ENCODE results near the gene FOXI1.

Gene FOXI1

DNA sequence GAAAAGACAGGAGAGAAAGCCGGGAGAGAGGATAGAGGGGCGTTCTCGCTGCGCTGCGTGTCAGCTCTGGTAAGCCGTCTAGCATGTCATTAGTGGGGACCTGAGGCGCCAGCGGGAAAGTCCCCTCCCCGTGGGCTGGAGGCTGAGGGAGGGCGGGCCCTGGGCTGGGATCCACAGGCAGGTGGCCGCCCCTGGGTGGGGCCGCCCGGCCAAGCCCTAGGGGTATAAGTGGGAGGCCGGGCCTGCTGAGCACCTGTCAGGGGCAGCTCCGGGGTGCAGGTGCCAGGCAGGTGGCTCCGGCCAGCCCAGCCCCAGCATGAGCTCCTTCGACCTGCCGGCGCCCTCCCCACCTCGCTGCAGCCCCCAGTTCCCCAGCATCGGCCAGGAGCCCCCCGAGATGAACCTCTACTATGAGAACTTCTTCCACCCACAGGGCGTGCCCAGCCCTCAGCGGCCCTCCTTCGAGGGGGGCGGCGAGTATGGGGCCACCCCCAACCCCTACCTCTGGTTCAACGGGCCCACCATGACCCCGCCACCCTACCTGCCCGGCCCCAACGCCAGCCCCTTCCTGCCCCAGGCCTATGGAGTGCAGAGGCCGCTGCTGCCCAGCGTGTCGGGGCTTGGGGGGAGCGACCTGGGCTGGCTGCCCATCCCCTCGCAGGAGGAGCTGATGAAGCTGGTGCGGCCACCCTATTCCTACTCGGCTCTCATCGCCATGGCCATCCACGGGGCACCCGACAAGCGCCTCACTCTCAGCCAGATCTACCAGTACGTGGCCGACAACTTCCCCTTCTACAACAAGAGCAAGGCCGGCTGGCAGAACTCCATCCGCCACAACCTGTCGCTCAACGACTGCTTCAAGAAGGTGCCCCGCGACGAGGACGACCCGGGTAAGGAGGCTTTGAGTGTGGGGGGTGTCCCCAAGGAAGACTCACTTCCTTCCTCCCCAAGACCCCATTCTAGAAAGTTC lies at the start of gene FOXI1:
Gene FOXI1, plus strand, starts transcription at position 256 of the 970 bp plus-strand sequence. Its CDS starts 61 bp downstream, at position 317.
- H3K4me3 ChIP-seq (ENCODE audit: low read depth, low read length): no peak within 1 kb of the TSS

DNA sequence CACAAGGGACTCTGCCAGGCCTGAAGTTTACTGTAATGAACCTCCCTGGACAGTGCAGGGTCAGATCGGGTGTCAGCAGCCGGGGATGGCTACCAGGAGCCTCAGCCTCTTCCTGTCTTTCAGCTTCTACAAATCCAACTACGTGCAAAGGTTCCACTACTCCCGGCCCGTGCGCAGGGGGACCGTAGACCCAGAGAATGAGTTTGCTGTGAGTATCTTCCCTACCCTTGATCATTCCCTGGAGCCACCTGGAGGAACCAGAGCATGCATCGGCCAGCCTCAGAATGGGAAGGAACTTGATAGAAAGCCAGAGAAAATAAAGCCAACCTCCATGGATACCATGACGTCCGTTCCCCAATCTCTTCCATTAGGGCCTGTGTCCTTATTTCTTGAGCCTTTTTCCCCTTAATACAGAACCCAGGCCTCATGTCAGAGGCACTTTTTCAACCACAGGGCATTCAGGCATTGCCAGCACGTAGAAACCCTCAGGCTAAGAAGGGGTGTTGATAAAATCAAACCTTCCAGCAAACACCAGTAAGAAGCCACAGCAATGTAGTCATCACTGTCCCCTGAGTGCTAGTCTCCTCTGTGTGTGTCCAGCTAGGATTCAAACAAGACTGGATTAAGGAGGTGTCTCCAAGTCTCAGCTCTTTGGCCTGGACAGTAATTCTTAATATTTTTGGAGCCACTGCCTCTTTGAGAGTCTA lies 49.0 kb upstream of the FOXI1 start:
- H3K4me3 ChIP-seq (ENCODE audit: low read depth, low read length): no peak overlapping the region

DNA sequence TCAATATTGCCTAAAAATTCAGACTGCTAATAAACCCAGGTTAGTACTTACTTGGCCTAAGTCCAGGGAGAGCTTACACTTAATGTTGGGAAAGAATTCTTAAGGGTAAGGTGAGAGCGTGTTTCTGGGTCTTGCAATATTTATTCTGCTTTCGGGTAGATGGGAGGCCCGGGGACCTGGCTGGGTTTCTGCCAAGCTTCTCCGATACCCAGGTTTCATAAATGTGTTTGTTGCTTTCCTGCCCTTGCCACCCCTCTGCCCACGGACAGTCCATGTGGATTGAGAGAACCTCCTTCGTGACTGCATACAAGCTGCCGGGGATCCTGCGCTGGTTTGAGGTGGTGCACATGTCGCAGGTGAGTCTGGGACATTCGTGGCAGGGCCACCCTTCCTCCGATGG lies 48.4 kb upstream of the FOXI1 start:
- H3K4me3 ChIP-seq (ENCODE audit: low read depth, low read length): no peak overlapping the region

DNA sequence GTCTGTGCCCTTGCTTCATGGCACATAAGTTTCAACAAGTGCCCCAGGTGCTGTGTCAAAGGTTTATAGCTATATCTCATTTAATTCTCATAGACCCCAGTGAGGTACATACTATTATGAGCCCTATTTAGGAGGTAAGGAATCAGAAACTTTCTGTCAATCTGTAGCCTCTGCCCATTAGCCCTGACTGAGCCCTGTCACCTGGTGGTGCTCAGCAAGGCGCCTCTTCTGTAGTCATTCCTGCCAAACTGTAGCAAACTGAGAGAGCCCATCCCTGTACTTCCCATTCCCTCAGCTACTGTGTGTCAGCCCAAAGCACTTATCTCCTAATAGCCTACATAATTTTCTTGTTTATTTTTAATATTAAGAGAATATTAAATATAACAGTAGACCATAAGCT lies 46.5 kb upstream of the FOXI1 start:
- no peak overlapping the region for H3K4me3 ChIP-seq (ENCODE audit: low read depth, low read length)

DNA sequence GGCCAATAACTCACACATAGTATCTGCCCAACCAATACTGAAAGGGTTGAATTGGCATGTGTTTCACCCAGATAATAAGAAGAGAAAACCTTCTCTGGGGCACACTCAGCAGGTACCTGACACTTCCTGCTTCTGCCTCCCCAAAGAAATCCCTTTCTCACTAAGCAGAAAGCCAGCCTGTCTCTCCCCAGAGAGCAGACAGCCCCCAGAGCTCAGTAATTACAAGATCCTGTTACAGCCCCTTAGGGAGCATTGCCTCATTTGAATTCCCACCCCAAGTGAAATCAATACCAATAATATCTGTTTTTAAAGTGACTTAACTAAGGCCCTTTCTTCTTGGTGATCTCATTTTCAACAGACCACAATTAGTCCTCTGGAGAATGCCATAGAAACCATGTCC lies 38.5 kb upstream of the FOXI1 start:
- H3K4me3 ChIP-seq (ENCODE audit: low read depth, low read length): no peak overlapping the region

DNA sequence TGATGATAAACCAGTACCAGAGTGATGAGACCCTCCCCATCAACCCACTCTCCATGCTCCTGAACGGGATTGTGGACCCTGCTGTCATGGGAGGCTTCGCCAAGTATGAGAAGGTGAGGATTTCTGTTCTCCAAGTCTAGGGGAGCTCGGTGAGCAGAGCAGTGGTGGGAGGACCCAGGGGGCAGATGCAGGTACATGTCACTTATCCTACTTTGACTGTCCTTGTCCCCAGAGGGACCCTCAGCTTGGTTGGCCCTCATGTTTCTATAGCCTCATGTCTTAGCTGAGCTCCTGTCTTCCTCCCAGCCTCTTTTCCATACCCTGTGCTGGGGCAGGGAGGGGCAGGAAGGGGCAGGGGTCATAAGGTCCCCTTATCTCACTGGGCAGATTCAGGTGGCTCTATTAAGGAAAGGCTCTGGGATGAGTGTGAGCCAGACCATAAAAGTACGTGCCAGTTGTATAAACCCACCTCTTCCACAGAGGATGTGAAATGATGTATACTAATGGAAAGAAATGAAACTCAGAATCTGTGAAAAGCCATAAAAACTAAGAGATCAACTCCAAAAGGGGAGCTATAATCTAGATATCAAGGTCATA lies 38.0 kb upstream of the FOXI1 start:
- no peak overlapping the region for H3K4me3 ChIP-seq (ENCODE audit: low read depth, low read length)

DNA sequence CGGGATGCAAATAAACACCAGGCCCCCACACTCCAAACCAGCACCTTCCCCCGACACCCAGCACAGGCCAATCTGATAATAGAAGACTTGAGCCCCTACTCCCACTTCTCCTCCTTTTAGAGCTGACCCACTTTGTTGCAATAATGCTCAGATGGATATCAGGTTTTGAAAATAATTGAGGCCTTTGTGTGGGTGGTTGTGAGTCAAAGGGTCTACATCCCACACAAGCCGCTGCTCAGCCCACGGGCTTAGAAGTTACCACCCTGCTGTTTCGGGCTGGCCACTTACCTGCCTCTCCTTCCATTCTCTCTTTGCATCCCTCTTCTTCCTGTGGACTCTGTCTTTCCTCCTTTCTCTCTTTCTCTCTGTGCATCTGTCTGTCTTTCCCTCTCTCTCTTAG lies 36.2 kb upstream of the FOXI1 start:
- H3K4me3 ChIP-seq (ENCODE audit: low read depth, low read length): no peak overlapping the region

DNA sequence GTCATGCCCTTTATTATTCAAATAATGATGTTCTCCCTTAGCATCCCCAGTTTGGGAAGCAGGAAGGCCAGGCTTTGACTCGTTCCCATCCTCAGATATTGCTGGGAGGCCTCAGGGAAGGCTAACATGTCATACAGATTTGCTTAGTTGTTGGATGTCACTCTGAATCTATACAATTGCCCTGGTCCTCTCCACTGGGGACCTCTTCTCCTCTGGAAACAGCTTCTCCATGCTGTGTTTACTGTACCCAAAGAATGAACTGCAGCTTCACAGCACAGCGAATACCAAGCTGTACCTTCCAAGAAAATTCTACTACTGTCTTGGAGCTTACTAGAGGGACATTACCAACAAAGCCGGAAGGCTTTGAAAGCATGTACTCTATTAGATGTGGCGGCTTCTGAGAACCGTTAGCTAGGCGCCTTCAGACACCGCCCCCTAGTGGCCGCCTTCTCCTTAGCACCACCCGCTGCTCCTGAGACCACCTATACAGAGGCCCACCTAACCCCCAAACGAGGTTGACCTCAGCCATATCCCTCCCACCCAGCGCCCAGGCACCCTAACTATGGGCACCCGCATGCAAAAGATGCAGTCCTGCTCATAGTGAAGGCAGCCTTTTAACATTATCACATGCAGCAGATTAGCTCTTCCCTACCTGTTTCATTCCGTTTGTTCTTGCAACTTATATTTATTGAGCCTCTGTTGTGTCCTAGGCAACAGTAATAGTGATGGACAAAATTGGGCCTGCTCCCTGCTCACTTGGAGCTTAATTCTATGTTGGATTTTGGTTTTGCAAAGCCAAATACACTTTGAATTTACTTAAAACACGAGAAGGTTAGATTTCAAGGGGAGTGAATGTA lies 34.9 kb upstream of the FOXI1 start:
- H3K4me3 ChIP-seq (ENCODE audit: low read depth, low read length): no peak overlapping the region

DNA sequence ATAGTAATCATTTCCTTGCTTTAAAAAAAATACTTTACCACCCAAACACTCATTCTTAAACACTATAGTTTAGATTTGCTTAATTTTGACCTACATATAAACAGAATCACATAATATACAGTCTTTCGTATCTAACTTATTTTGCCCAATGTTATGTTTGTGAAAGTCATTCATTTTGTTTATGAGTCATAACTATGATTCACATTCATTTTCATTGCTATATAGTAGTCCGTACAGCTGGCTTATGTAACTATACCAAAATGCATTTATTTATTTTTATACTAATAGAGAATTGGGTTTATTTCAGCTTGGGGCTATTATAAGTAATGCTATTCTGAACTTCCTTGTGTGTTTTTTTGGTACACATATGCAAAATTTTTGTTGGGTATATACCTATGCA lies 33.9 kb upstream of the FOXI1 start:
- H3K4me3 ChIP-seq (ENCODE audit: low read depth, low read length): no peak overlapping the region

DNA sequence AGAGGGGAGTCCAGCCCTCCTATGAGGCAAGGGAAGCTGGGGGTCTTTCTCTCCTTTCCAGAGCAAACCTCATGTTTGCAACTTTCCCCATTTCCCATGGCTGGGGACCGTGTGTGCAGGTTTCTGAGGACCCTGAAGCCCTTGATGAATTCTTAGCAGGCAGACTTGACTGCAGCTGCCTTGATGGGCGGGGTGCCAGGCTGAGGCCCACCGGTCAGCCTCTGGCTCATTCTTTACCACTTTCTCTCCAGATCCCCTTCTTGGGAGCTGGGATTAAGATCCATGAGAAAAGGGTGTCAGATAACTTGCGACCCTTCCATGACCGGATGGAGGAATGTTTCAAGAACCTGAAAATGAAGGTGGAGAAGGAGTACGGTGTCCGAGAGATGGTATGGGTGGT lies 30.0 kb upstream of the FOXI1 start:
- H3K4me3 ChIP-seq (ENCODE audit: low read depth, low read length): no peak overlapping the region

DNA sequence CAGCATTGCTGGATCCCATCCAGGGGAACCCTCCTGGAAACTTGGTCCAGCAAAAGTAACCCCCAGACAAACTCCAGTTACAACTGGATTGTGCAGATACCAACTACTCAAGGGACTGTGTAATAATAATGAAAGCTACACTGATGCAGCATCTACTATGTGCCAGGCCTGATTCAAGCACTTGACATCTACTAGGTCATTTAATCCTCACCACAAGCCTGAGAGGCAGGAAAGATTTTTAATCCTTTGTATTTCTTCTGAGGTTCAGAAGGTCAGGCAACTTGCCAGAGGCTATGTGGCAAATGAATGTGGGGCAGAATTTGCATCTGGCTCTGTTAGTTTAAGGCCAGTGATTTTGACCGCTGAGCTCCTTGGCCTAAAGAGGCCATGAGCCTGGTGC lies 29.5 kb upstream of the FOXI1 start:
- no peak overlapping the region for H3K4me3 ChIP-seq (ENCODE audit: low read depth, low read length)

DNA sequence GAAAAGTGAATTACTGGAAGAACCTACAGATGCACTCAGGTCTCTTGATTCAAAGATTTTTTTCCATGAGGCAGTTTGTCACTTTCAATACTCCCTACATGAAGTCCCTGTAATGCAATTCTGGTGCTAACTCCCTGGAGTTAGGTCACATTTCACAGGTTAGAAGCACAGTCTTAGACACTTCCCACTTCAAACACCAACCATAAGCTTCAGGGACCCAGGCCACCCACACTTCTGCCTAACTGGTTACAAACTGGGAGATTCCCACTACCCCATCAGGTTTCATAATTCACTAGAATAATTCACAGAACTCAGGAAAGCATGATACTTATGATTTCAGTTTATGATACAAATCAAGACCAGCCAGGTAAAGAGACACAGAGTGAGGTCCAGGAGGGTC lies 29.0 kb upstream of the FOXI1 start:
- H3K4me3 ChIP-seq (ENCODE audit: low read depth, low read length): no peak overlapping the region

DNA sequence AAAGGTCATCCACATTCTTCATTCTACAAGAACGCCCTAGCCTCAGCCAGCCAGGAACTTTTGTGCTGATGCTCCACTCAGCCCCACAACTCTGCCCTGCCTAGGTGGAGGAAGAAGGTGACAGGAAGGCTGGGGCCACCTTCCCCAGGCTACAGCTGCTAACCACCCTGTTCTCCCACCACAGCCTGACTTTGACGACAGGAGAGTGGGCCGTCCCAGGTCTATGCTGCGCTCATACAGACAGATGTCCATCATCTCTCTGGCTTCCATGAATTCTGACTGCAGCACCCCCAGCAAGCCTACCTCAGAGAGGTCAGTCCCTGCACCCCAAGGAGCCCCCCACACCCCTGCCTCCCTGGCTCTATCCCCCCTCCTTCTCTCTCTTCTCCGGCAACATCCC lies 28.2 kb upstream of the FOXI1 start:
- no peak overlapping the region for H3K4me3 ChIP-seq (ENCODE audit: low read depth, low read length)

DNA sequence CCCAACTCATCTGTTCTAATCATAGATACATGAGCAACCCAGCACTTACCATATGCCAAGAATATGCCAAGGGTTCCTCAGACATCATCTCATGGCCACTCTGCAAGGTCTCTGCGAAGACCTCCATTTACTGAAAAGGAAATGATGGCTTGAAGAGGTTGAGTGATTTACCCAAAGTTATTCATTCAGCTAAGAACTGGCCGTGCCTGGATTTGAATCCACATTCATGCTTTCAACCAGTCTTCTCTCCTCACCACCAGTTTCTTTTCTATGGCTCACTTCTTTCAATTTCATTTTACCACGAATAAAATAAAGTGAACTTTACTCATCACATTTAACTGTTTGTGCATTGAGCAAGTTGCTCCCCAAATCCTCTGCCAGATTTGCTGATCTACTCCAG lies 27.2 kb upstream of the FOXI1 start:
- H3K4me3 ChIP-seq (ENCODE audit: low read depth, low read length): no peak overlapping the region

DNA sequence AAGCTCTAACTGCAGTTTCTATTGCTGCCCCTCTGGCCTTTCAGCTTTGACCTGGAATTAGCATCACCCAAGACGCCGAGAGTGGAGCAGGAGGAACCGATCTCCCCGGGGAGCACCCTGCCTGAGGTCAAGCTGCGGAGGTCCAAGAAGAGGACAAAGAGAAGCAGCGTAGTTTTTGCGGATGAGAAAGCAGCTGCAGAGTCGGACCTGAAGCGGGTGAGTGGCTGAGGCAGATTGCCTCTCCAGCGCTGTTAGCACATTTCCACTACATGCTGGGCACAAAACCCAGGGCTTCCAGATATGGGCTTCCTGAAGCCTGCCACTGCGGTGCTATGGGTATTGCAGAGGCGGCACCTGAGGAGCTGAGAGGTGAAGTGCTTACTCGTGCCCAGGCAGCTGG lies 26.8 kb upstream of the FOXI1 start:
- H3K4me3 ChIP-seq (ENCODE audit: low read depth, low read length): no peak overlapping the region

DNA sequence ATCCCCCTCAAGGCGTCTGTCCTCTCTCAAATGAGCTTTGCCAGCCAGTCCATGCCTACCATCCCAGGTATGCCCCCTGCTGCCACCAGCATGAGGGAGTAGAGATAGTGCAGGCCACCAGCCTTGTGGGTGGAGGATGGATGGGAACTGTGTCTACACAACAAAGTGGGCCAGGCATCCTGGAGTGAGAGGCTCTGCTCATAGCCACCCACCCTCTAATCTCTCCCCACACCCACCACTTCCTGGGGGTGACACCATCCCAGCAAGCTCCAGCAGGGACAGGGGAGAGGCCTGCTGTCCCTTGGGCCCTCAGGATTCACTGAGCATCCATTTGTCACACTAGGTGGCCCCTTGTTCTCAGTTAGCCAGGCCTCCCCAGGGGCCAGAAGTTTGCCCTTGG lies 25.5 kb upstream of the FOXI1 start:
- H3K4me3 ChIP-seq (ENCODE audit: low read depth, low read length): no peak overlapping the region

DNA sequence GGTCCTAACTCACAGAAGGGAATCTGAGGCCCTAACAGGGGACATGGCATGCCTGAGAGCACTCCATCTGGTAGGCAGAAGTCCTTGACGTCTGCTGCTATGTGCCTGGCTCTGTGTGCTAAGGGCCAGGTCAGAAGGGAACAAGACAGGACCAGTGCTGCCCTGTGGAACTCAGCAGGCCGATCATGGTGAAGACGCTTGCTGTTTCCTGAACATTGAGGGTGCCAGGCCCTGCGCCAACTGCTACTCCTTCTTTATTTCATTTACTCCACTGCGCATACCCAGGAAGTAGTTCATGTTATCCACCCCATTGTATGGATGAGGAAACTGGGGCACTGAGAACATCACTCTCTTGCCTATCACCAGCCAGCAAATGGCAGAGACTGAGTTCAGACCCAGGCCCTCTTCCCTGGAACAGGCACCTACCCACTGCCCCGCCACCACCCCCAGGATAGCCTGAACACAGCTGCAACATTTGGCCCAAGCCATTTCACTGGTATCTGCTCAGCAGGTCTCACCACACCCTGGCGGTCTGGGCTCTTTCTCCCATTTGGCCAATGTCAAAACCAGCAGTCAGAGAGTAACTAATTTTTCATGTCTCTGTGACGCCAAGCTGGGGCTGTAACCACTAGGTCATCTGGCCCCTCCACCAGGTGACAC lies 24.8 kb upstream of the FOXI1 start:
- H3K4me3 ChIP-seq (ENCODE audit: low read depth, low read length): no peak overlapping the region

DNA sequence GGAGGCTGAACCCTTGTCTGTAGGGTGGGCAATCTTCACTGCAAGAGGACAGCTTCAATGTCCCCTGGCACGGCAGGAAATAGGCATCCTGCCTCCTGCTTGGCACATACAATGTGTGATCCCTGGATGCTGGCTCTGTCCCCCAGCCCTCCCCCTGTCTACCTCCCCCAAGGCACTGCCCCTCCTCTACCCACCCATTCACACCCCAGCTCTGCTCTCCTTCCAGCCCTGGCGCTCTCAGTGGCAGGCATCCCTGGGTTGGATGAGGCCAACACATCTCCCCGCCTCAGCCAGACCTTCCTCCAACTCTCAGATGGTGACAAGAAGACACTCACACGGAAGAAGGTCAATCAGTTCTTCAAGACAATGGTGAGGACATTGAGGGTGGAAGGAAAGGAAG lies 24.1 kb upstream of the FOXI1 start:
- no peak overlapping the region for H3K4me3 ChIP-seq (ENCODE audit: low read depth, low read length)

DNA sequence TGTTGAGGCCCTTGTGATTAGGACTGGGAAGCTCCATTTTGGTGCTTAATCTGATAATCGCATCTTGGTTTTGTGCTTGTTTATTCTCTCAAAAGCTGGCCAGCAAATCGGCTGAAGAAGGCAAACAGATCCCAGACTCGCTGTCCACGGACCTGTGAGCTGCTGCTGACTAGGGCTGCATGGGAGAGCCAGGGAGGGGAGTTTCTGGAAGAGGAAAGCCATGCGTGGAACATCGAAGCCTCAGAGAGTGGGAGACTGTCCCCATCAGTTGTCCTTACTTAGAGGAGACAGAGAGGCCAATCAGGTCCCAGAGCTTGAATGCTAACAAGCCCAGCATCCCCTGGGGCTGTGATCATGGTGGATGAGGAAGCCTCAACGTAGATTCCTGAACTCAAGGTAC lies 23.0 kb upstream of the FOXI1 start:
- H3K4me3 ChIP-seq (ENCODE audit: low read depth, low read length): no peak overlapping the region

DNA sequence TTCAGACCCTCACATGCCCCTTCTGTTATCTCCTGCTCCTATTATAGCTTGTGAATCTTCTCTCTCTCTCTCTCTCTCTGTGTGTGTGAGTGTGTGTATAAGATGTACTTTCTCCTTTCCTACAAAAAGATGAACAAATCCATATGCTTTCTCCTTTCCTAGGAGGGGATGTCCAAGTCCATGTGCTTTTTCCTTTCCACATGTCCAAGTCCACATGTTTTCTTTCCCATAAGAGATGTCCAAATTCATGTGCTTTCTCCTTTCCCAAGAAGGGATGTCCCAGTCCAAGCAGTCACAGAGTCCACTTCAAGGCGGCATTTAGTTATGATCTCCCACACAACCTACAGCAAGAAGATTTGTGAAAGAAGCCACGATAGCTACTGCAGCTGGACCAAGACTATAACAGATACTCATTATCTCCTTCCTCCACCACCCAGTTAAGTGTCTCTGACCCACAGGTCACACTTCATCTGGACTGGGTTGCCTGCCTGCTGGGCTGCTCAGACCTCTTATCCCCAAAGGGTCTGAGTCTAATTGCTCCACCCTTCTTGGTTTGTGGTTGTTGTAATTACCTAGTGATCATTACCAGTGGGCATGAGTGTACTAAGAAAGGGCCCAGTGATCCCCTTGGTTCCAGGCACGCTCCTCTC lies 18.4 kb upstream of the FOXI1 start:
- H3K4me3 ChIP-seq (ENCODE audit: low read depth, low read length): no peak overlapping the region
